IMR-90 (cell line): Measurements from ENCODE around the gene FAS. TPM values are rescaled to one million over a fixed set of nuclear protein-coding genes. Genes with fewer than 3 reads are reported as not detected.
"Not testable (repeated sequence)": the region's sequence is repeated elsewhere in the genome, so short reads cannot be mapped to it uniquely, and the experiment has no call there.

Experiments
- ATAC-seq: fragments of 200-7000 bp; cut with Tn5 transposase; 2 replicates; pipeline ENCODE4 v1.9.1; 2020; ENCODE audit warnings: low read depth, mild to moderate bottlenecking, moderate library complexity
- BruUV-seq: library from RNA; stranded (reverse); fragments of 400-500 nt; replicated peaks from 2 replicates; lab custom pipeline; 2021; lab: Mats Ljungman, UMichigan
- CTCF ChIA-PET: fragments of 300-600 bp; formaldehyde crosslinking; extraction: SDS; loops from one replicate; lab custom pipeline; 2021; ENCODE audit warnings: antibody characterized with exemption; lab: Yijun Ruan, JAX
- POLR2A ChIA-PET: fragments of 300-600 bp; sonication (Branson Sonifier 250); formaldehyde crosslinking; loops from one replicate; lab custom pipeline; 2022; ENCODE audit warnings: antibody characterized with exemption; ENCODE audit not compliant: unreplicated experiment; lab: Charles Lee
- DNase-seq: peaks from one replicate; pipeline ENCODE4 v3.0.0; 2013
- H2AFZ ChIP-seq: replicated peaks from 2 replicates; pipeline ENCODE3; 2013; ENCODE audit warnings: low read length, mild to moderate bottlenecking; ENCODE audit not compliant: poor library complexity
- H2AK5ac ChIP-seq: 2 replicates; pipeline ENCODE4 v1.6.1; 2013; ENCODE audit warnings: low read depth, low read length, inconsistent platforms
- H2AK9ac ChIP-seq: replicated peaks from 2 replicates; pipeline ENCODE3; 2013; ENCODE audit warnings: mild to moderate bottlenecking, low read depth, low read length, moderate library complexity; ENCODE audit not compliant: poor library complexity
- H2BK120ac ChIP-seq: 2 replicates; pipeline ENCODE4 v1.6.1; 2013; ENCODE audit warnings: low read depth, low read length, inconsistent platforms
- H2BK15ac ChIP-seq: 3 replicates; pipeline ENCODE4 v1.6.1; 2013; ENCODE audit warnings: low read depth, low read length, inconsistent platforms
- H2BK20ac ChIP-seq: 2 replicates; pipeline ENCODE4 v1.6.1; 2013; ENCODE audit warnings: low read depth, mild to moderate bottlenecking, inconsistent platforms, low read length, moderate library complexity
- H2BK5ac ChIP-seq: 2 replicates; pipeline ENCODE4 v1.6.1; 2013; ENCODE audit warnings: mild to moderate bottlenecking, low read depth, low read length, inconsistent platforms; ENCODE audit not compliant: poor library complexity, severe bottlenecking
- H3K14ac ChIP-seq: replicated peaks from 2 replicates; pipeline ENCODE4 v1.6.1; 2013; ENCODE audit warnings: low read depth, low read length, inconsistent platforms
- H3K18ac ChIP-seq: 2 replicates; pipeline ENCODE4 v1.6.1; 2013; ENCODE audit warnings: low read depth, low read length, control low read depth
- H3K23ac ChIP-seq: 2 replicates; pipeline ENCODE4 v1.6.1; 2013; ENCODE audit warnings: low read depth, low read length, inconsistent platforms
- H3K27ac ChIP-seq: 2 replicates; pipeline ENCODE4 v1.5.1; 2013; ENCODE audit warnings: mild to moderate bottlenecking, control low read depth, low read length; ENCODE audit not compliant: insufficient read depth
- H3K27me3 ChIP-seq: 2 replicates; pipeline ENCODE4 v1.6.1; 2013; ENCODE audit warnings: low read length; ENCODE audit not compliant: control insufficient read depth, insufficient read depth
- H3K36me3 ChIP-seq: 2 replicates; pipeline ENCODE4 v1.6.1; 2013; ENCODE audit warnings: low read length, mixed read lengths; ENCODE audit not compliant: control insufficient read depth, insufficient read depth
- H3K4ac ChIP-seq: 2 replicates; pipeline ENCODE4 v1.6.1; 2013; ENCODE audit warnings: low read depth, low read length, inconsistent platforms
- H3K4me1 ChIP-seq: 2 replicates; pipeline ENCODE4 v1.6.1; 2013; ENCODE audit warnings: low read length, mixed read lengths; ENCODE audit not compliant: control insufficient read depth, insufficient read depth
- H3K4me2 ChIP-seq: 2 replicates; pipeline ENCODE4 v1.6.1; 2013; ENCODE audit warnings: low read depth, mild to moderate bottlenecking, control low read depth, low read length, moderate library complexity
- H3K4me3 ChIP-seq: 2 replicates; pipeline ENCODE4 v1.5.1; 2013; ENCODE audit warnings: low read depth, mild to moderate bottlenecking, control low read depth, low read length, moderate library complexity; ENCODE audit not compliant: insufficient read depth
- H3K56ac ChIP-seq: 2 replicates; pipeline ENCODE4 v1.6.1; 2013; ENCODE audit warnings: low read length, inconsistent platforms; ENCODE audit not compliant: insufficient read depth; ENCODE audit errors: extremely low read depth
- H3K79me1 ChIP-seq, 2 experiments: 2 replicates each; pipeline ENCODE4 v1.6.1; 2013; ENCODE audit warnings: low read length in 2 of 2, inconsistent platforms in 1 of 2, low read depth in 1 of 2
- H3K9ac ChIP-seq: 2 replicates; pipeline ENCODE4 v1.6.1; 2013; ENCODE audit warnings: low read depth, low read length, control low read depth
- H3K9me1 ChIP-seq: 2 replicates; pipeline ENCODE4 v1.6.1; 2013; ENCODE audit warnings: low read length, inconsistent platforms; ENCODE audit not compliant: insufficient read depth
- H3K9me3 ChIP-seq: 2 replicates; pipeline ENCODE4 v1.6.1; 2013; ENCODE audit warnings: low read length; ENCODE audit not compliant: control insufficient read depth, insufficient read depth
- H4K20me1 ChIP-seq: 2 replicates; pipeline ENCODE4 v1.6.1; 2013; ENCODE audit warnings: low read length, inconsistent platforms; ENCODE audit not compliant: insufficient read depth
- H4K5ac ChIP-seq: 2 replicates; pipeline ENCODE4 v1.6.1; 2013; ENCODE audit warnings: mild to moderate bottlenecking, low read depth, low read length, control low read depth
- H4K8ac ChIP-seq, 2 experiments: 2 replicates each; pipeline ENCODE4 v1.6.1; 2013; ENCODE audit warnings: low read depth in 2 of 2, low read length in 2 of 2, control low read depth in 1 of 2, inconsistent platforms in 1 of 2
- H4K91ac ChIP-seq: 2 replicates; pipeline ENCODE4 v1.6.1; 2013; ENCODE audit warnings: low read depth, low read length, inconsistent platforms; ENCODE audit not compliant: insufficient read depth
- RFX5 ChIP-seq: IDR thresholded peaks from 2 replicates; pipeline ENCODE4 v1.8.0; 2012; ENCODE audit warnings: low read depth, mild to moderate bottlenecking, low read length, moderate library complexity
- WGBS, 2 experiments: methylation state at CpG; one replicate each; pipeline versions ENCODE4 v1.1.5 to v1.1.7; 2013; ENCODE audit warnings: missing lambda C conversion rate in 2 of 2; ENCODE audit not compliant: insufficient read length in 1 of 2; ENCODE audit errors: extremely low coverage in 2 of 2; 5-methylcytosine and 5-hydroxymethylcytosine counted together
- dilution Hi-C: fragments of 300-500 bp; cut with HindIII; formaldehyde crosslinking; loops from one replicate; pipeline ENCODE4 v1.14.3; 2018; ENCODE audit warnings: low sequenced_read_pairs; ENCODE audit not compliant: unreplicated experiment
- in situ Hi-C: fragments of 300-500 bp; cut with MboI; formaldehyde crosslinking; loops from 3 replicates; pipeline ENCODE4 v1.14.3; 2019; ENCODE audit warnings: low sequenced_read_pairs, inconsistent platforms, mixed read lengths
- intact Hi-C: fragments of 100-400 bp; cut with micrococcal nuclease; formaldehyde crosslinking; loops from 2 replicates; pipeline ENCODE4 v1.10.0; 2022
- polyA plus RNA-seq, 3 experiments: library from polyadenylated mRNA; depleted of rRNA; stranded (reverse); fragments of >200 nt; gene quantifications; 2 replicates each; pipeline ENCODE4 v1.2.3, GENCODE V29; 2012; ENCODE audit warnings: low replicate concordance in 1 of 3
- total RNA-seq: library from RNA; depleted of rRNA; stranded (reverse); fragments of >200 nt; gene quantifications from 2 replicates; pipeline ENCODE4 v1.2.3, GENCODE V29; 2012

FAS gene
- total and polyA plus RNA-seq, 2 of the 4 experiments (the other 2 are of a cell fraction), result 34.3 to 53.8 TPM

- no peak for TF ChIP-seq RFX5
Observed at GRCh38 chr10:89007129-89007893, 16.7 kb downstream of the FAS start (continued).

- H4K5ac ChIP-seq, H3K18ac ChIP-seq, H3K9ac ChIP-seq, H3K4me3 ChIP-seq, H3K79me1 ChIP-seq, H3K27me3 ChIP-seq, H2BK15ac ChIP-seq, POLR2A ChIA-PET, H3K9me3 ChIP-seq, H2BK5ac ChIP-seq, H2AFZ ChIP-seq, ATAC-seq, H3K27ac ChIP-seq, H3K9me1 ChIP-seq, H4K91ac ChIP-seq, H3K4me1 ChIP-seq, in situ Hi-C loops, H4K20me1 ChIP-seq, DNase-seq, intact Hi-C loops, BruUV-seq, H3K23ac ChIP-seq, H2BK20ac ChIP-seq, H4K8ac ChIP-seq, H3K4me2 ChIP-seq, H3K56ac ChIP-seq, H2BK120ac ChIP-seq, H2AK5ac ChIP-seq, H3K4ac ChIP-seq, H3K14ac ChIP-seq, H2AK9ac ChIP-seq: not testable (repeated sequence)
- CTCF ChIA-PET, result interaction anchor here (1.7 kb wide), 1 partner anchor 11 kb away, joined by 7 read pairs; no protein-coding TSS in a partner anchor
- H3K36me3 ChIP-seq, result peaks cover 32% of the 10 kb centered on the region
- dilution Hi-C loops, result loop anchor here (25.0 kb wide), 1 partner anchor 193 kb away; the partner anchor contains the start of gene CH25H
- WGBS, 2 experiments, result 90% methylated on average over 4 of the region's 15 CpGs; no CpG with 5 or more reads in 1 of the 2 experiments
Observed at GRCh38 chr10:89018700-89019346, 28.2 kb downstream of the FAS start.
